Trophoblast cell (in vitro differentiated cells and primary cell): ENCODE measurements around the gene KCNS1.

ENCODE experiments used
- DNase-seq, 2 donors: peaks; one replicate each; pipeline ENCODE4 v3.0.0-alpha.2; 2016
- H2AFZ ChIP-seq: 2 replicates; pipeline ENCODE4 v1.6.1; 2013; ENCODE audit warnings: low read length, moderate library complexity, mild to moderate bottlenecking; ENCODE audit not compliant: insufficient read depth, poor library complexity
- H2AK5ac ChIP-seq: 2 replicates; pipeline ENCODE4 v1.6.1; 2013; ENCODE audit warnings: mild to moderate bottlenecking, low read length
- H2BK120ac ChIP-seq: 2 replicates; pipeline ENCODE4 v1.6.1; 2013; ENCODE audit warnings: low read length, mild to moderate bottlenecking, moderate library complexity; ENCODE audit not compliant: insufficient read depth, poor library complexity
- H2BK12ac ChIP-seq: 2 replicates; pipeline ENCODE4 v1.6.1; 2013; ENCODE audit warnings: mild to moderate bottlenecking, low read length, moderate library complexity
- H2BK5ac ChIP-seq: 2 replicates; pipeline ENCODE4 v1.6.1; 2013; ENCODE audit warnings: low read length, low read depth, moderate library complexity, mild to moderate bottlenecking; ENCODE audit not compliant: poor library complexity
- H3K14ac ChIP-seq: 2 replicates; pipeline ENCODE4 v1.6.1; 2013; ENCODE audit warnings: mild to moderate bottlenecking, low read length
- H3K18ac ChIP-seq: 2 replicates; pipeline ENCODE4 v1.6.1; 2013; ENCODE audit warnings: mild to moderate bottlenecking, low read length
- H3K23ac ChIP-seq: 2 replicates; pipeline ENCODE4 v1.6.1; 2013; ENCODE audit warnings: low read length
- H3K27ac ChIP-seq: 2 replicates; pipeline ENCODE4 v1.5.1; 2013; ENCODE audit warnings: low read depth, mild to moderate bottlenecking, inconsistent platforms, low read length, moderate library complexity
- H3K27me3 ChIP-seq: 2 replicates; pipeline ENCODE4 v1.6.1; 2013; ENCODE audit warnings: inconsistent platforms, mild to moderate bottlenecking, low read length, moderate library complexity; ENCODE audit not compliant: insufficient read depth
- H3K36me3 ChIP-seq, 2 experiments: 1 replicate in 1 of 2; 2 replicates in 1 of 2; pipeline ENCODE4 v1.6.1; 2013; ENCODE audit warnings: low read length in 2 of 2, mild to moderate bottlenecking in 2 of 2, moderate library complexity in 1 of 2; ENCODE audit not compliant: insufficient read depth in 2 of 2, control insufficient read depth in 1 of 2
- H3K4ac ChIP-seq: 2 replicates; pipeline ENCODE4 v1.6.1; 2013; ENCODE audit warnings: low read depth, mild to moderate bottlenecking, low read length, moderate library complexity
- H3K4me1 ChIP-seq, 2 experiments: 1 replicate in 1 of 2; 2 replicates in 1 of 2; pipeline ENCODE4 v1.6.1; 2013; ENCODE audit warnings: low read length in 2 of 2, mild to moderate bottlenecking in 2 of 2, moderate library complexity in 1 of 2; ENCODE audit not compliant: insufficient read depth in 2 of 2, control insufficient read depth in 1 of 2
- H3K4me2 ChIP-seq: 2 replicates; pipeline ENCODE4 v1.6.1; 2013; ENCODE audit warnings: inconsistent platforms, mild to moderate bottlenecking, low read length, moderate library complexity
- H3K4me3 ChIP-seq: 2 replicates; pipeline ENCODE4 v1.5.1; 2013; ENCODE audit warnings: mild to moderate bottlenecking, low read depth, low read length, inconsistent platforms
- H3K79me1 ChIP-seq: one replicate; pipeline ENCODE4 v1.6.1; 2013; ENCODE audit warnings: low read length
- H3K79me2 ChIP-seq: 2 replicates; pipeline ENCODE4 v1.6.1; 2013; ENCODE audit warnings: low read length, mild to moderate bottlenecking; ENCODE audit not compliant: control insufficient read depth, insufficient read depth, poor library complexity
- H3K9ac ChIP-seq: 2 replicates; pipeline ENCODE4 v1.6.1; 2013; ENCODE audit warnings: mild to moderate bottlenecking, low read length
- H3K9me3 ChIP-seq: 2 replicates; pipeline ENCODE4 v1.6.1; 2013; ENCODE audit warnings: low read depth, mild to moderate bottlenecking, control low read depth, inconsistent platforms, low read length; ENCODE audit not compliant: insufficient read depth
- H4K12ac ChIP-seq: 2 replicates; pipeline ENCODE4 v1.6.1; 2013; ENCODE audit warnings: low read depth, mild to moderate bottlenecking, low read length, moderate library complexity
- H4K8ac ChIP-seq: 2 replicates; pipeline ENCODE4 v1.6.1; 2013; ENCODE audit warnings: low read depth, mild to moderate bottlenecking, low read length, moderate library complexity
- H4K91ac ChIP-seq: one replicate; pipeline ENCODE4 v1.6.1; 2013; ENCODE audit warnings: low read depth, mild to moderate bottlenecking, low read length, moderate library complexity
- WGBS: extraction: QIAGEN DNeasy Blood & Tissue Kit; methylation state at CpG from one replicate; pipeline ENCODE4 v1.1.7; 2013; ENCODE audit warnings: missing lambda C conversion rate; ENCODE audit not compliant: insufficient read length, insufficient coverage; ENCODE audit errors: extremely low coverage; 5-methylcytosine and 5-hydroxymethylcytosine counted together

The KCNS1 gene

DNA sequence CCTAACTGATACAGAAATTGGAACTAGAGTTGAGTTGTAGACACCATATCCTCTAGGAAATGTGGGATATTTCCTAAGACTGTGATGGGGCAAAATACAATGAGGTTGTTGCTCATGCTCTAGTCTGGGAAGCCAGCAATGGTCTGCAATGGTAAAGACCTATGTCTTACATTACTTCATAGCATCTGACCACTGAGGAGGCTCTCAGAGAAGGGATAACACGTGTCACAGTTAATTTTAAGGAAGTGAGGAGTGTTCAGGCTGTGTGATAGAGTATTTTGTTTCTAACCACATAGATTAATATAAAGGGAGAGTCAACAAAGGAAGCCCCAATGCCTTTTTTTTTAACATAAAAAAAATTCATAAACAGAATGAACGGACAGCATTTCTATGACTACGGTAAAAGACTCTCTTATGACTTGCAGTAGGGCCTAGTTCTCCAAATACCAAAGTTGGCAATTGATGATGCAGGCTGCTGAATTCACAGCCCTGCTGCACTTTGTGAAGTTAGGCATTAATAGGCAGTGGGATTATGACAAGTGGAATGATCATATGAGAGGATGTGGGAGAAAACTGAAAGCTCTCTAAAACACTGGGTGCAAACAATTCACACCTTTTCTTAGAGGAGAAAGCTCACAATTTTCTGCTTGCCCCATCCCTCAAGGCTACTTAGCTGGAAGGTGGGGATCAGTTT lies 13.7 kb downstream of the KCNS1 start:
- no peak for DNase-seq
- H3K27me3 ChIP-seq: no peaks in the 10 kb centered on the region
- no peaks in the 10 kb centered on the region for H3K79me2 ChIP-seq
- no peak overlapping the region for H3K27ac ChIP-seq
- H3K23ac ChIP-seq: no peak overlapping the region
- no peaks in the 10 kb centered on the region for H3K36me3 ChIP-seq
- no peak overlapping the region for H3K14ac ChIP-seq
- H3K4me3 ChIP-seq: no peak overlapping the region
- no peak overlapping the region for H3K18ac ChIP-seq
- no peak overlapping the region for H3K4ac ChIP-seq
- H4K12ac ChIP-seq: no peak overlapping the region
- no peak overlapping the region for H4K8ac ChIP-seq
- no peak overlapping the region for H2AFZ ChIP-seq
- H4K91ac ChIP-seq: peak overlapping the region; percentile 7
- H2AK5ac ChIP-seq: no peak overlapping the region
- WGBS: no CpG with 5 or more reads among the region's 3 CpGs
- peak overlapping the region; percentile 76 for H2BK120ac ChIP-seq
- H3K9ac ChIP-seq: no peak overlapping the region
- no peak overlapping the region for H3K4me2 ChIP-seq
- peaks cover 25% of the 10 kb centered on the region for H3K79me1 ChIP-seq
- no peak overlapping the region for H2BK5ac ChIP-seq
- no peak overlapping the region for H2BK12ac ChIP-seq
- H3K9me3 ChIP-seq: no peaks in the 10 kb centered on the region
- H3K4me1 ChIP-seq: peaks cover 5 to 21% of the 10 kb centered on the region in 2 experiments

DNA sequence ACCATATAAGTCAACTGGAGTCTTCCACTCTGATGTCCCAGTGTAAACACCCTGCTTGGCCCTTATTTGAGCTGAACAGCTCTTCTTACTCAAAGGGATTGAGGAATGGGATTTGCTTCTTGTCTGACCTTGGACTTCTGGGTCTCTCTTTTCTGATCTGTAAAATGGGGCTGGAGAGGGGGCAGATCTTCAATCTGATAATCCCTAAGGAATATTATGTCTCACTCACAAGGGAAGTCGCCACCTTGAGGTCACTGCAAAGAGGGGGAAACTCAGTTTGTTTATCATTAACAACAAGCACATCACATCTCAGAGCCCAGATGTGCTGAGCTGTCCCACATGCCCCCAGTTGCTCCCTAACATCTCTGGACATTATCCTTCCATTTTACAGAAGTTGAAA lies 15.1 kb downstream of the KCNS1 start:
- H2AFZ ChIP-seq: no peak overlapping the region
- H2BK120ac ChIP-seq: peak overlapping the region; percentile 37
- no peak overlapping the region for H3K23ac ChIP-seq
- no CpG with 5 or more reads among the region's 1 CpG for WGBS
- H4K8ac ChIP-seq: no peak overlapping the region
- H2BK5ac ChIP-seq: peak overlapping the region; percentile 24
- H4K91ac ChIP-seq: peak overlapping the region; percentile 87
- peak overlapping the region; percentile 31 for H3K27ac ChIP-seq
- peak overlapping the region; percentile 41 for H2BK12ac ChIP-seq
- H4K12ac ChIP-seq: no peak overlapping the region
- H3K4me2 ChIP-seq: no peak overlapping the region
- no peaks in the 10 kb centered on the region for H3K36me3 ChIP-seq
- peaks cover 5 to 21% of the 10 kb centered on the region in 2 experiments for H3K4me1 ChIP-seq
- DNase-seq: no peak
- no peaks in the 10 kb centered on the region for H3K27me3 ChIP-seq
- no peak overlapping the region for H3K9ac ChIP-seq
- H3K9me3 ChIP-seq: no peaks in the 10 kb centered on the region
- H3K4ac ChIP-seq: no peak overlapping the region
- no peak overlapping the region for H2AK5ac ChIP-seq
- peak overlapping the region; percentile 40 for H3K14ac ChIP-seq
- peaks cover 25% of the 10 kb centered on the region for H3K79me1 ChIP-seq
- no peak overlapping the region for H3K4me3 ChIP-seq
- H3K79me2 ChIP-seq: no peaks in the 10 kb centered on the region
- peak overlapping the region; percentile 41 for H3K18ac ChIP-seq

DNA sequence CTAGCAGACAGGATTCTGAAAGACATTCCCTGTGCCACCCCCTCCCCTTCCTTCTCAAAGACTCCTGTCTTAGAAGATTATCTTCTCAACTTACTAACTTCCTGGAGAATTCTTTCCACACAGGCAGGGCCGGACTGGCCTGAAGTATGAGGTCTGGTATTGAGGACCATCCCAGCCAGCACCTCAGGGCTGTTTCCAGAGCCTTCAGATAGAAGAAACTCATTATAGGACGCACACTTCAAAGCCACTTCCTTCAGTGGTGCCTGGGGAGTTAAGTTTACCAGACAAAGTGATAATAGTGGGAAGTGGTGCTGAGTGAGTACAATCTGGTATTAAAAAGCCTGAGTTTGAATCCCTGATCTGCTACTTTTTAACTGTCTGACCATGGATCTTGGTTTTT lies 15.6 kb downstream of the KCNS1 start:
- Histone ChIP-seq H3K4ac (no peak overlapping the region), H2BK5ac (no peak overlapping the region), H4K91ac (no peak overlapping the region), H3K23ac (no peak overlapping the region), H3K79me2 (no peaks in the 10 kb centered on the region), H2AFZ (no peak overlapping the region), H3K27me3 (no peaks in the 10 kb centered on the region), H3K36me3 (peaks cover 0 to under 1% of the 10 kb centered on the region in 2 experiments), H3K18ac (no peak overlapping the region), H4K8ac (no peak overlapping the region), H2BK120ac (no peak overlapping the region), H4K12ac (no peak overlapping the region), H2AK5ac (no peak overlapping the region), H3K79me1 (peaks cover 25% of the 10 kb centered on the region), H3K4me1 (peaks cover 5 to 22% of the 10 kb centered on the region in 2 experiments), H3K14ac (no peak overlapping the region), H3K9me3 (no peaks in the 10 kb centered on the region), H3K27ac (peak overlapping the region; percentile 72), H2BK12ac (no peak overlapping the region), H3K4me2 (no peak overlapping the region), H3K9ac (no peak overlapping the region), H3K4me3 (no peak overlapping the region)
- no CpG with 5 or more reads among the region's 2 CpGs for WGBS
- DNase-seq: peak; percentile 61 to 66

DNA sequence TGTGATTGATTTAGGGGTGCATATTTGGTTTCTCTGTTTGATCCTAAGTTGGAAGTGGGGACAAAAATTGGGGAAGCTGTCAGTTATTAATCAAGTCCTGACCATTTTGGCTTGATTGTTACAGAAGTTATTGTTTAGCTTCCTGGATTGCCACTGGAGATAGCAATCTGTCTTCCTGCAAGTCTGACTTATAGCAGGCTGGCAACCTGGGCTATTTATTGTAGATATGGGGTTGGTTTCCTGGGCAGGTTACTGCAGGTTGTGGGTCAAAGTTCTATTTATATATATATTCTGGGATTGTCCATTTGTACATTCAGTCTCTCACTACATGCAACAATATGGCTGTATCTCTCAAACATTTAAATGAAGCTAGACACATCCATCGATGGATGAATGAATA lies 17.8 kb downstream of the KCNS1 start:
- no CpG with 5 or more reads among the region's 1 CpG for WGBS
- Histone ChIP-seq H2BK120ac (peak overlapping the region; percentile 5), H4K8ac (no peak overlapping the region), H3K79me1 (peaks cover 24% of the 10 kb centered on the region), H3K4me2 (no peak overlapping the region), H2AFZ (no peak overlapping the region), H3K18ac (no peak overlapping the region), H3K4ac (no peak overlapping the region), H3K9ac (no peak overlapping the region), H4K12ac (no peak overlapping the region), H3K14ac (no peak overlapping the region), H3K4me3 (no peak overlapping the region), H2BK5ac (no peak overlapping the region), H3K36me3 (peaks cover 0 to 4% of the 10 kb centered on the region in 2 experiments), H3K27me3 (no peaks in the 10 kb centered on the region), H3K27ac (no peak overlapping the region), H4K91ac (no peak overlapping the region), H3K4me1 (peaks cover 5 to 20% of the 10 kb centered on the region in 2 experiments), H2AK5ac (no peak overlapping the region), H2BK12ac (no peak overlapping the region), H3K23ac (no peak overlapping the region), H3K79me2 (no peaks in the 10 kb centered on the region), H3K9me3 (no peaks in the 10 kb centered on the region)
- DNase-seq: no peak
